HepG2 (cell line): ENCODE results near the gene WDR59. TPM values are rescaled to one million over a fixed set of nuclear protein-coding genes. Genes with fewer than 3 reads are reported as not detected.

Experiments used
- BRCA1 ChIP-seq: sonication (generic); formaldehyde crosslinking; IDR thresholded peaks from 2 replicates; pipeline ENCODE4 v1.4.0; 2020; ENCODE audit warnings: missing genetic modification reagents
- GFI1 ChIP-seq: sonication (generic); formaldehyde crosslinking; IDR thresholded peaks from 2 replicates; pipeline ENCODE4 v1.5.0; 2020; ENCODE audit warnings: missing genetic modification reagents, mild to moderate bottlenecking, borderline replicate concordance
- KMT2A ChIP-seq: sonication (generic); formaldehyde crosslinking; IDR thresholded peaks from 2 replicates; pipeline ENCODE4 v1.4.0; 2020; ENCODE audit warnings: missing genetic modification reagents
- NFIC ChIP-seq: IDR thresholded peaks from 2 replicates; pipeline ENCODE4 v1.6.1; 2012; ENCODE audit warnings: mild to moderate bottlenecking, low read length, inconsistent platforms
- TBP ChIP-seq: sonication (generic); formaldehyde crosslinking; IDR thresholded peaks from 2 replicates; pipeline ENCODE4 v1.5.0; 2020; ENCODE audit warnings: missing genetic modification reagents
- polyA plus RNA-seq, 8 experiments: library from polyadenylated mRNA; depleted of rRNA in 3 of 8; stranded (reverse) in 7 of 8; unstranded in 1 of 8; fragments of >200 nt; fragmentation: Illumina TruSeq in 4 of 8; extraction: Trizol in 4 of 8; gene quantifications; 2 replicates each; pipeline versions ENCODE4 v1.2.1 to v1.2.3, GENCODE V29; 2011 to 2016; ENCODE audit warnings: low read depth in 4 of 8, missing spikeins in 1 of 8, mixed read lengths in 1 of 8; ENCODE audit not compliant: insufficient read depth in 1 of 8
- total RNA-seq, 5 experiments: library from RNA; depleted of rRNA; stranded (reverse); fragments of >200 nt; fragmentation: Illumina TruSeq; extraction: Trizol; gene quantifications; 2 replicates each; pipeline ENCODE4 v1.2.3, GENCODE V29; 2016; ENCODE audit warnings: low read depth in 1 of 5
- TF ChIP-seq, protein P1 (sequence below): IDR thresholded peaks from 2 replicates; pipeline ENCODE4 v1.4.0; 2020; ENCODE audit warnings: mild to moderate bottlenecking, missing genetic modification reagents
- TF ChIP-seq, protein P2 (sequence below): sonication (generic); formaldehyde crosslinking; IDR thresholded peaks from 2 replicates; pipeline ENCODE4 v1.4.0; 2020; ENCODE audit warnings: missing genetic modification reagents
- TF ChIP-seq, protein P3 (sequence below): sonication (generic); formaldehyde crosslinking; IDR thresholded peaks from 2 replicates; pipeline ENCODE4 v1.4.0; 2020; ENCODE audit warnings: missing genetic modification reagents
- TF ChIP-seq, protein P4 (sequence below): sonication (generic); formaldehyde crosslinking; IDR thresholded peaks from 2 replicates; pipeline ENCODE4 v1.9.0; 2021; ENCODE audit warnings: mild to moderate bottlenecking, missing genetic modification reagents
- TF ChIP-seq, protein P5 (sequence below): IDR thresholded peaks from 2 replicates; pipeline ENCODE4 v1.6.1; 2012; ENCODE audit warnings: low read depth, low read length, improper control_type of control experiment

Gene WDR59
- total and polyA plus RNA-seq, 2 of the 13 experiments (the other 11 are each of a cell fraction or from before 2014, with no cell fraction given): 65.2 to 306 TPM

DNA sequence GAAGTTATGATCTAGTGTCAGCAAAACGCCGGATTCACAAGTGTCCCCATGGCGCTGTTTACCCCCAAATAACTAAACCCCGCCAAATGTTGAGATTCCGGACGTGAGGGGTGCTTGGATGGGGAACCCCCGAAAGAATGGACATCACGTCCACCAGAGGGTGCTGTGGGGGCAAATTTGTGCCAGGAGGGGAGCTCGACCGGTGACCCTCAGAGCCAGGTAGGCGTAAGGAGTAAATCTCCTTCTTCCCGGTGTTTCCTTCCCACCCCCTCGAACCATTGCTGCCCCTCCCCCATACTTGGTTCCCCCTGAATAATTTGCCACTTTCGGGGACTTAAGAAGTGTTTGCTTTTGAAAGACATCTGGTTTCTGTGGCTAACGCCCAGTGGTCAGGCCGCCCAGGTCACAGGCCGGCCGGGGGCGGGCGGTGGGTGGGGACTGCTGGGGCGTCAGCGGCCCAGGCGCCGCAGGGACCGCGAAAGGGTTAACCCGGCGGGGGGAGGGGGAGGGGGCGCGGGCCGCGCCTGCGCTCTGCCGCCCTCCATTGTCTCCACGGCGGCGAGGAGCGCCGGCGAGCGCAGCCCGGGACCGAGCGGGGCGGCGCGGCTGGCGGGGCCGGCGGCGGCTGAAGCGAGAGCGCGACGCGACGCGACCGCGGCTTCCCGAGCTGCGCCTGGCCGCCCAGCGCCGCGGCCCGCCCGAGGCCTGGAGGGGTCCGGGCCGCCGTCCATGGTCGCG, 13.7 kb upstream of the WDR59 start, which contains the start of gene ZNRF1 (continued):
- TF ChIP-seq, protein P1, sequence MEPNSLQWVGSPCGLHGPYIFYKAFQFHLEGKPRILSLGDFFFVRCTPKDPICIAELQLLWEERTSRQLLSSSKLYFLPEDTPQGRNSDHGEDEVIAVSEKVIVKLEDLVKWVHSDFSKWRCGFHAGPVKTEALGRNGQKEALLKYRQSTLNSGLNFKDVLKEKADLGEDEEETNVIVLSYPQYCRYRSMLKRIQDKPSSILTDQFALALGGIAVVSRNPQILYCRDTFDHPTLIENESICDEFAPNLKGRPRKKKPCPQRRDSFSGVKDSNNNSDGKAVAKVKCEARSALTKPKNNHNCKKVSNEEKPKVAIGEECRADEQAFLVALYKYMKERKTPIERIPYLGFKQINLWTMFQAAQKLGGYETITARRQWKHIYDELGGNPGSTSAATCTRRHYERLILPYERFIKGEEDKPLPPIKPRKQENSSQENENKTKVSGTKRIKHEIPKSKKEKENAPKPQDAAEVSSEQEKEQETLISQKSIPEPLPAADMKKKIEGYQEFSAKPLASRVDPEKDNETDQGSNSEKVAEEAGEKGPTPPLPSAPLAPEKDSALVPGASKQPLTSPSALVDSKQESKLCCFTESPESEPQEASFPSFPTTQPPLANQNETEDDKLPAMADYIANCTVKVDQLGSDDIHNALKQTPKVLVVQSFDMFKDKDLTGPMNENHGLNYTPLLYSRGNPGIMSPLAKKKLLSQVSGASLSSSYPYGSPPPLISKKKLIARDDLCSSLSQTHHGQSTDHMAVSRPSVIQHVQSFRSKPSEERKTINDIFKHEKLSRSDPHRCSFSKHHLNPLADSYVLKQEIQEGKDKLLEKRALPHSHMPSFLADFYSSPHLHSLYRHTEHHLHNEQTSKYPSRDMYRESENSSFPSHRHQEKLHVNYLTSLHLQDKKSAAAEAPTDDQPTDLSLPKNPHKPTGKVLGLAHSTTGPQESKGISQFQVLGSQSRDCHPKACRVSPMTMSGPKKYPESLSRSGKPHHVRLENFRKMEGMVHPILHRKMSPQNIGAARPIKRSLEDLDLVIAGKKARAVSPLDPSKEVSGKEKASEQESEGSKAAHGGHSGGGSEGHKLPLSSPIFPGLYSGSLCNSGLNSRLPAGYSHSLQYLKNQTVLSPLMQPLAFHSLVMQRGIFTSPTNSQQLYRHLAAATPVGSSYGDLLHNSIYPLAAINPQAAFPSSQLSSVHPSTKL (CRISPR knock-in tag): no peak
- TF ChIP-seq TBP (0 out of 2 replicates have a peak, but pooled peaks have one; percentile 34), GFI1 (CRISPR knock-in tag) (peak; percentile 4; the same call in 1 of the 2 replicates), BRCA1 (no peak), NFIC (peak; percentile 44; the same call in 1 of the 2 replicates), KMT2A (CRISPR knock-in tag) (0 out of 2 replicates have a peak, but pooled peaks have one; percentile 34)
- TF ChIP-seq, protein P2, sequence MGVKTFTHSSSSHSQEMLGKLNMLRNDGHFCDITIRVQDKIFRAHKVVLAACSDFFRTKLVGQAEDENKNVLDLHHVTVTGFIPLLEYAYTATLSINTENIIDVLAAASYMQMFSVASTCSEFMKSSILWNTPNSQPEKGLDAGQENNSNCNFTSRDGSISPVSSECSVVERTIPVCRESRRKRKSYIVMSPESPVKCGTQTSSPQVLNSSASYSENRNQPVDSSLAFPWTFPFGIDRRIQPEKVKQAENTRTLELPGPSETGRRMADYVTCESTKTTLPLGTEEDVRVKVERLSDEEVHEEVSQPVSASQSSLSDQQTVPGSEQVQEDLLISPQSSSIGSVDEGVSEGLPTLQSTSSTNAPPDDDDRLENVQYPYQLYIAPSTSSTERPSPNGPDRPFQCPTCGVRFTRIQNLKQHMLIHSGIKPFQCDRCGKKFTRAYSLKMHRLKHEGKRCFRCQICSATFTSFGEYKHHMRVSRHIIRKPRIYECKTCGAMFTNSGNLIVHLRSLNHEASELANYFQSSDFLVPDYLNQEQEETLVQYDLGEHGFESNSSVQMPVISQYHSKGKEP (CRISPR knock-in tag): 0 out of 2 replicates have a peak, but pooled peaks have one; percentile 27
- TF ChIP-seq, protein P3, sequence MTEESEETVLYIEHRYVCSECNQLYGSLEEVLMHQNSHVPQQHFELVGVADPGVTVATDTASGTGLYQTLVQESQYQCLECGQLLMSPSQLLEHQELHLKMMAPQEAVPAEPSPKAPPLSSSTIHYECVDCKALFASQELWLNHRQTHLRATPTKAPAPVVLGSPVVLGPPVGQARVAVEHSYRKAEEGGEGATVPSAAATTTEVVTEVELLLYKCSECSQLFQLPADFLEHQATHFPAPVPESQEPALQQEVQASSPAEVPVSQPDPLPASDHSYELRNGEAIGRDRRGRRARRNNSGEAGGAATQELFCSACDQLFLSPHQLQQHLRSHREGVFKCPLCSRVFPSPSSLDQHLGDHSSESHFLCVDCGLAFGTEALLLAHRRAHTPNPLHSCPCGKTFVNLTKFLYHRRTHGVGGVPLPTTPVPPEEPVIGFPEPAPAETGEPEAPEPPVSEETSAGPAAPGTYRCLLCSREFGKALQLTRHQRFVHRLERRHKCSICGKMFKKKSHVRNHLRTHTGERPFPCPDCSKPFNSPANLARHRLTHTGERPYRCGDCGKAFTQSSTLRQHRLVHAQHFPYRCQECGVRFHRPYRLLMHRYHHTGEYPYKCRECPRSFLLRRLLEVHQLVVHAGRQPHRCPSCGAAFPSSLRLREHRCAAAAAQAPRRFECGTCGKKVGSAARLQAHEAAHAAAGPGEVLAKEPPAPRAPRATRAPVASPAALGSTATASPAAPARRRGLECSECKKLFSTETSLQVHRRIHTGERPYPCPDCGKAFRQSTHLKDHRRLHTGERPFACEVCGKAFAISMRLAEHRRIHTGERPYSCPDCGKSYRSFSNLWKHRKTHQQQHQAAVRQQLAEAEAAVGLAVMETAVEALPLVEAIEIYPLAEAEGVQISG (CRISPR knock-in tag): peak; percentile 59
- TF ChIP-seq, protein P4, sequence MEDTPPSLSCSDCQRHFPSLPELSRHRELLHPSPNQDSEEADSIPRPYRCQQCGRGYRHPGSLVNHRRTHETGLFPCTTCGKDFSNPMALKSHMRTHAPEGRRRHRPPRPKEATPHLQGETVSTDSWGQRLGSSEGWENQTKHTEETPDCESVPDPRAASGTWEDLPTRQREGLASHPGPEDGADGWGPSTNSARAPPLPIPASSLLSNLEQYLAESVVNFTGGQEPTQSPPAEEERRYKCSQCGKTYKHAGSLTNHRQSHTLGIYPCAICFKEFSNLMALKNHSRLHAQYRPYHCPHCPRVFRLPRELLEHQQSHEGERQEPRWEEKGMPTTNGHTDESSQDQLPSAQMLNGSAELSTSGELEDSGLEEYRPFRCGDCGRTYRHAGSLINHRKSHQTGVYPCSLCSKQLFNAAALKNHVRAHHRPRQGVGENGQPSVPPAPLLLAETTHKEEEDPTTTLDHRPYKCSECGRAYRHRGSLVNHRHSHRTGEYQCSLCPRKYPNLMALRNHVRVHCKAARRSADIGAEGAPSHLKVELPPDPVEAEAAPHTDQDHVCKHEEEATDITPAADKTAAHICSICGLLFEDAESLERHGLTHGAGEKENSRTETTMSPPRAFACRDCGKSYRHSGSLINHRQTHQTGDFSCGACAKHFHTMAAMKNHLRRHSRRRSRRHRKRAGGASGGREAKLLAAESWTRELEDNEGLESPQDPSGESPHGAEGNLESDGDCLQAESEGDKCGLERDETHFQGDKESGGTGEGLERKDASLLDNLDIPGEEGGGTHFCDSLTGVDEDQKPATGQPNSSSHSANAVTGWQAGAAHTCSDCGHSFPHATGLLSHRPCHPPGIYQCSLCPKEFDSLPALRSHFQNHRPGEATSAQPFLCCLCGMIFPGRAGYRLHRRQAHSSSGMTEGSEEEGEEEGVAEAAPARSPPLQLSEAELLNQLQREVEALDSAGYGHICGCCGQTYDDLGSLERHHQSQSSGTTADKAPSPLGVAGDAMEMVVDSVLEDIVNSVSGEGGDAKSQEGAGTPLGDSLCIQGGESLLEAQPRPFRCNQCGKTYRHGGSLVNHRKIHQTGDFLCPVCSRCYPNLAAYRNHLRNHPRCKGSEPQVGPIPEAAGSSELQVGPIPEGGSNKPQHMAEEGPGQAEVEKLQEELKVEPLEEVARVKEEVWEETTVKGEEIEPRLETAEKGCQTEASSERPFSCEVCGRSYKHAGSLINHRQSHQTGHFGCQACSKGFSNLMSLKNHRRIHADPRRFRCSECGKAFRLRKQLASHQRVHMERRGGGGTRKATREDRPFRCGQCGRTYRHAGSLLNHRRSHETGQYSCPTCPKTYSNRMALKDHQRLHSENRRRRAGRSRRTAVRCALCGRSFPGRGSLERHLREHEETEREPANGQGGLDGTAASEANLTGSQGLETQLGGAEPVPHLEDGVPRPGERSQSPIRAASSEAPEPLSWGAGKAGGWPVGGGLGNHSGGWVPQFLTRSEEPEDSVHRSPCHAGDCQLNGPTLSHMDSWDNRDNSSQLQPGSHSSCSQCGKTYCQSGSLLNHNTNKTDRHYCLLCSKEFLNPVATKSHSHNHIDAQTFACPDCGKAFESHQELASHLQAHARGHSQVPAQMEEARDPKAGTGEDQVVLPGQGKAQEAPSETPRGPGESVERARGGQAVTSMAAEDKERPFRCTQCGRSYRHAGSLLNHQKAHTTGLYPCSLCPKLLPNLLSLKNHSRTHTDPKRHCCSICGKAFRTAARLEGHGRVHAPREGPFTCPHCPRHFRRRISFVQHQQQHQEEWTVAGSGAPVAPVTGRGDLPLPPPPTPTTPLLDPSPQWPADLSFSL (CRISPR knock-in tag): no peak
- TF ChIP-seq, protein P5, sequence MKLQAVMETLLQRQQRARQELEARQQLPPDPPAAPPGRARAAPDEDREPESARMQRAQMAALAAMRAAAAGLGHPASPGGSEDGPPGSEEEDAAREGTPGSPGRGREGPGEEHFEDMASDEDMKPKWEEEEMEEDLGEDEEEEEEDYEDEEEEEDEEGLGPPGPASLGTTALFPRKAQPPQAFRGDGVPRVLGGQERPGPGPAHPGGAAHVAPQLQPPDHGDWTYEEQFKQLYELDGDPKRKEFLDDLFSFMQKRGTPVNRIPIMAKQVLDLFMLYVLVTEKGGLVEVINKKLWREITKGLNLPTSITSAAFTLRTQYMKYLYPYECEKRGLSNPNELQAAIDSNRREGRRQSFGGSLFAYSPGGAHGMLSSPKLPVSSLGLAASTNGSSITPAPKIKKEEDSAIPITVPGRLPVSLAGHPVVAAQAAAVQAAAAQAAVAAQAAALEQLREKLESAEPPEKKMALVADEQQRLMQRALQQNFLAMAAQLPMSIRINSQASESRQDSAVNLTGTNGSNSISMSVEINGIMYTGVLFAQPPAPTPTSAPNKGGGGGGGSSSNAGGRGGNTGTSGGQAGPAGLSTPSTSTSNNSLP: peak; percentile 43; the same call in 1 of the 2 replicates
